ENCODE data around the gene RASAL2.
A peak's percentile ranks its signal among the peaks of the same experiment; 100 is the strongest.
"Not testable (repeated sequence)": the region's sequence is repeated elsewhere in the genome, so short reads cannot be mapped to it uniquely, and the experiment has no call there.

Gene RASAL2

DNA sequence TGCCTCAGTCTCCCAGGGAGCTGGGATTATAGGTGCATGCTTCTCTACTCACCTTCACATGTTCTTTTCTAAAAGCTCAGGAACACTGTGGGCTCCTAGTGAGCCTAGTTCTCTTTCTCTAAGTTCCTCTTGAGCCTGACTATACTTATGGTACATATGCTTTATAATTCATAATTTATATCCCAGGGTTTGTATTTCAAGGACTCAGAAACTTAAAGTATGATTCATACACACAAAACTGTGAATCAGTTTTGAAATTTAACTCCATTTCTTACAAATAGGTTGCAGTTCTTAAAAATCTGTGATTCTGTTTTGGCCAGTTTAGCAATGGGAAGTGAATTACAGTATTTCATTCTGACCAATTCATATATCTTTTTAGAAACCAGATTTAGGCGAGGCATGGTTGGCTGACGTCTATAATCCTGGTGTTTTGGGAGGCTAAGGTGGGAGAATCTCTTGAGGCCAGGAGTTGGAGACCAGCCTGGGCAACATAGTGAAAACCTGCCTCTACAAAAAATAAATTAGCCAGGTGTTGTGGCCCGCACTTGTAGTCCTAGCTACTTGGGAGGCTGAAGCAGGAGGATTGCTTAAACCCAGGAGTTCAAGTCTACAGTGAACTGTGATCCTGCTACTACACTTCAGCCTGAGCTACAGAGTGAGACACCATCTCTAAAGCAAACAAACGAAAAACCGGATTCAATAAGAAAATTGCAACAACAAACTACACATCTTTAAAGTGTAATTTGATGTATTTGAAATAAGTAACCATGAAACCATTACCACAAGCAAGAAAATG, 15.6 kb downstream of the RASAL2 start:
- no peak for DNase-seq

DNA sequence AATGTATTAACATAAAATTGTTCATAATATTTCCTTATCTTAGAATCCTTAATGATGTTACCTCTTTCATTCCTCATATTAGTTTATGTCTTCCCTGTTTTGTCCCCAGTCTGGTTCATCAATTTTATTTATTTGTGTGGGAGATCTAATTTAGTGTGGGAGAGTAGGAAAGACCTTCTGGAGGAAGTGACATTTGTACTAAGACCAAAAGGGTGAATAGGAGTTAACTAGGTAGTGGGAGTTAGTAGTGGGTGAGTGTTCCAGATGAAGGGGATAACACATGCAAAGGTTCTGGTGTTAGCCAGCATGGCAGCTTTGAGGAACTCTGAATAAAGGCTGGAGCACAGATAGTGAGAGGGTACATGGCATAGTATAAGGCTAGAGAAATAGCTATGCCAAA, 21.4 kb downstream of the RASAL2 start:
- DNase-seq, result no peak

DNA sequence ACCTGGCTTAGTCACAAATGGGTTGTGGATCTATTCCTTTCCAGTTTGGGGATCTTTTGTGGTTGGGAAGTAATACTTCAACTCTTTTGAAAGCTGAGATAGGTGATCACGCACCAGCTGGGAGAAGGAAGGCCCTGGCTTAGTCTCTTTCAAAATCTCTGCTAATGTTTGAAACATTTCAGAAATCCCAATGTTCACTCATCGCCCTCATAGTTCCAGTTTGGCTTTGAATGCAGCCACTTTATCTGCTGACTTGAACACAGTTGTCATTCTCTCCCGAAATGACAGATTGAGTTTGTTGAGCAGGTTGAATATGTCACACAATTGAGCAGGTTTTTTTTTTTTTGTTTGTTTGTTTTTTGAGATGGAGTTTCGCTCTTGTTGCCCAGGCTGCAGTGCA, 24.6 kb downstream of the RASAL2 start:
- no peak for DNase-seq

DNA sequence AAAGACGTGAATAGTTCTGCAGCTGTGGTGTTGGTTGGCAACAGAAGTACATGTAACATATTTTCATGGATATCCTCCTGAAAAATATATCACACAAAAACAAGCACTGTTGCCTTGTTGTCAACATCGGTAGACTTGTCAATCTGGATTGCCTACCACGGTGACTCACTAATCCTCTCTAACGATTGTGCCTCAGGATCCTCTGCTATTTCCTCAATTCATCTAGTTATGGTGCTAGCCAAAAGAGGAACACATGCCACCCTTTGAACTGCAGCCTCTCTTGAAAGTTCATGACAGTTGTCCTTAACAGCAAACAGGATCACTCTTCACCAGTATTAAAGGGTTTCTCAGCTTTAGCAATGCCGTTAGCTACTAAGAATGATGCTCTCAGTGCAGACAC, 25.7 kb downstream of the RASAL2 start:
- DNase-seq, result no peak

DNA sequence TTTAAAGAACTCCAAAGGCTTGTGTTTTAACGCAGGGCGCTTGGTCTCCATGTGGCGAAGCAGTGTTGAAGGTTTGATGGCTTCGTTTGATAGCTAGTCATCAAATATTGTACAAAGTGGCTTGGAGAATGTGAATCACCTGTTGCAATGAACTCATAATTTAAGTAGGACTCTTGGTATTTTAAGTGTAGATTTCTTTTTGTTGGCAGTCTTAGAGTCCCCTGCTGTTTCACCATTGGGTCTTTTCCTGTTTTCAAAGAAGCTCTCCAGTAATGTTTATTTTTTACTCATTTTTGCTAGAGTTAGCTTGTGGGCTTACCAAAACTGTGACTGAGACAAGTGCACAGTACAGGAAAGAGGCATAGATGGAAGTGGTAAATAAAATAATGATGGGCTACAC, 26.2 kb downstream of the RASAL2 start:
- no peak for DNase-seq

DNA sequence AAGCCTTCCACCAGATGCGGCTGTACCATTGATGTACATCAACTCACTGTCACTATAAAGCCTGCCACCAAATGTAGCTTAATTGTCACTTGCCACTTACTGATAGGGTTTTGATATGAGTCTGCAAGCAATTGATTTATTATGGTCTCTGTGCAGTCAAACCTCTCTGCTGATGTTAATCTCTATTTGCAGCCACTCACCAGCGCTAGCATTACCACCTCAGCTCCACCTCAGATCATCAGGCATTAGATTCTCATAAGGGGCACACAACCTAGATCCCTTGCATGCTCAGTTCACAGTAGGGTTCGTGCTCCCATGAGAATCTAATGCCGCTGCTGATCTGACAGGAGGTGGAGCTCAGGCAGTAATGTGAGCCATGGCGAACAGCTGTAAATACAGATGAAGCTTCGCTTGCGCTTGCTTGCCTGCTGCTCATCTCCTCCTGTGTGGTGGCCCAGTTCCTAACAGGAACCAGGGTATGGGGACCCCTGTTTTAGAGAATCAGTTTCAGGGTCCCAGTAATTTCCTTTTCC, 26.7 kb downstream of the RASAL2 start:
- DNase-seq, result not testable (repeated sequence)

DNA sequence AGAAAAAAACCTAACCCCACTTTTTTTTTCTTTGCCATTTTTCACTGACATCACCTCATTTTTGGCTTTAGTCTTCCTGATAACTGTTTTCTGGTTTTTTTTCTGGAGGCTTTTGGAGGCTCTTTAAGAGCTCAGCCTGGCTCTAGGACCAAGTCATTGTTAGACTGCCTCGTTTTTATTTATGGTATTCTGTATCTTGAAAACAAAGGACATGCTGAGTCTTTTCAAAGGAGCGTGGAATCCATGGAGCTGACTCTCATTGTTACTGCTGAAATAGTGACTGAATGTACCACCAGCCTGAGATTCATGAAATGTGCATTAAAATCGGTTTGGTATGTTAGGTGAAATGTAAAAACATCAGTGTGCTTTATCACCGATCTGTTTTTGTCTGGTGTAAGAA, 28.0 kb downstream of the RASAL2 start:
- no peak for DNase-seq

DNA sequence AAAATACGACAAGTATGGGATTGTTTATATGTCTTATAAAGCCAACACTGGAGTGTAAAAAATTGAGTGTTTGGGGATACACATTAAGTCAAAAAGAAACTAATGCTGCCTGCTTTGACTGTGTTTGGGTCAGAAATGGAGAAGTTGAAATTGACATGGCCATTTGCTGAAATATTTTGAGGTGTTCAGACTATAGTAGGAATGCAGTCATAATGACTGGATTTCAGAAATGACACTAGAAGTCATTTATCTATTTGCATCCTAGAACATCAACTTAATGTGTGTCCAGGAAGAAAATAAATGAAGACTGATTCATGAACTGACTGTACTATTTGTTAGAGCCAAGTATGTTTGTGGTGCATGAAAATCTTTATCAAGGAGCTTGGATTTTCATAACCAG, 28.4 kb downstream of the RASAL2 start:
- no peak for DNase-seq

DNA sequence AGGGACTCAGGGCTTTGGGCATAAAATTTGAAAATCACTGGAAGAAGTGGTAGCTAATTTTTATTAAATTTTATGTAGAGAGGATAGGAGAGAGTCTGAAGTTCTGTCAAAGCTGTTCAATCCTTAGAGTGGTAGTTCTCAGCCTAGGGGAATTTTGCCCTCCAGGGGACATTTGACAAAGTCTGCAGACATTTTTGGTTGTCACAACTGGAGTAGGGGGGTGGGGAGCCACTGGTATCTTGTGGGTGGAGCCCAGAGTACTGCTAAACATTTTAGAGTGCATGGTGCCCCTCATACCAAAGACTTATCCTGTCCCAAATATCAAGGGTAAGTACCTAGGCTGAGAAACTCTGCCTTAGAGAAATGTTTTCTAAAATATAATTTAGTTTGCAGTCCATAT, 30.2 kb downstream of the RASAL2 start:
- DNase-seq, result no peak

DNA sequence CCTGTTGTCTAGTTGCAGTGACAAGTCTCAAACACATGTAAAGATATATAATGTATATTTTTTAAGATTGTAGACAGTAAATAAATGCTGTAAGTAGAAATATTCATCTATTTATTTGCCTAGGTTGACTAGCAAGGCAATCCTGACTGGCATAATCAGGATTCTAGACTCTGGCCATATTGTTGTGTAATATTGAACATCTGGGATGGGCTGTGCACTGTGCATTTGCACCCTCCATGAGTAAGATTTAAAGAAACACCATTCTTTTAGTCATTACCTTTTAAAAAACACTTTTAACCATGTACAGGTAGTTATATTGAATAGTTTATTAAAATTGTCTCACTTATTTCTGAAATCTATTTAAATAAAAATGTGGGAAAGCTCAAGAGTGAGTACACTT, 32.4 kb downstream of the RASAL2 start:
- no peak for DNase-seq

DNA sequence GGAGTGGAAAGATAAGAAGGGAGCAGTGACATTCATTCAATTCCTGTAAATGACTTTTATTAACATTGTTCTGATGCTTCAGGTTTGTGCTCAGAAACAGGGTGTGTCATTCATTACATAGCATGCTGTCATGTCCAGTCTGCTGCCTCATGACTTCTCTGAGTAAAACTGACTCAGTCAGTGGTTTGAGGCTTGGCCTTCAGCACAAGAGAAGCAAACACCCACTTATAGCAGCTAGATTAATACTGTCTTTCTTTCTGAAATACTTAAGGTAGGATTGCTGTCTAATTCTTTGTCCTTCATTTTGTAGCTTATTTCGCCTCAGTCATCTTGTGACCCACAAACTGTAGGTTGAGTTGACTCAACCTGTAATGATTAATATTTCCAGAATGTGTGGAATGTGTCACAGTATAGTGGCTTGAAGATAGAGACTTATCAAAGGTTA, 32.9 kb downstream of the RASAL2 start:
- no peak for DNase-seq

DNA sequence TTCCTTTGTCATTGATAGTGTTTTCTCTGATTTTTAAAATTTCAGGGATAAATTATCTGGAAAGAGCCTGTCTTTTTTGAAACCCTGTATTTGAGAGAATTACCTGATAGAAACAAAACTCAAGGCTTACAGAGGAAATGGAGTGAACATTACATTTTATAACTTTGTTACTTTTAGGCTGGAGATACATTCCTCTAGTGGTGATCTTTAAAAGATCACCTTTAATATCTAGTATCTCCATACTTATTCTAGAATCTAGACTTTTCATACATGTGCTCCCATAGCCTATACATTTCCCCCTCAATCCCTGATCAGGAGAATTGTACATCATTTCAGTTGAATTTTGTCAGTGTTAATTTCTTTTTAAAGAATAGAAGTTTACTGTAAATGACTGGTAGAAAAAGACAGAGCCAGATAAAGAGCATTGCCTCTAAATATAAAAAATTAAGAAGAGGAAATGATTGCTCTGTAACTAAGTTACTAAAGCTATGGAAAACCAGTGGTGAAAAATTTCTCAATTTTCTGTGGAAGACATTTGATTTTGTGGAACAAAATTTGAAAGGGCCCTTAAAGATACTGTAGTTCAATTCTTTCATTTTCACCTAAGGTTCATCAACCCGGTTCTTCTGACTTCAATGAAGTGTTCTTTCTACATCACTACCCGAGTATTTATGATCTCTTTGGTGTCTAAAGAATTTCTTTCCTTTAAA, 33.7 kb downstream of the RASAL2 start:
- no peak for DNase-seq

DNA sequence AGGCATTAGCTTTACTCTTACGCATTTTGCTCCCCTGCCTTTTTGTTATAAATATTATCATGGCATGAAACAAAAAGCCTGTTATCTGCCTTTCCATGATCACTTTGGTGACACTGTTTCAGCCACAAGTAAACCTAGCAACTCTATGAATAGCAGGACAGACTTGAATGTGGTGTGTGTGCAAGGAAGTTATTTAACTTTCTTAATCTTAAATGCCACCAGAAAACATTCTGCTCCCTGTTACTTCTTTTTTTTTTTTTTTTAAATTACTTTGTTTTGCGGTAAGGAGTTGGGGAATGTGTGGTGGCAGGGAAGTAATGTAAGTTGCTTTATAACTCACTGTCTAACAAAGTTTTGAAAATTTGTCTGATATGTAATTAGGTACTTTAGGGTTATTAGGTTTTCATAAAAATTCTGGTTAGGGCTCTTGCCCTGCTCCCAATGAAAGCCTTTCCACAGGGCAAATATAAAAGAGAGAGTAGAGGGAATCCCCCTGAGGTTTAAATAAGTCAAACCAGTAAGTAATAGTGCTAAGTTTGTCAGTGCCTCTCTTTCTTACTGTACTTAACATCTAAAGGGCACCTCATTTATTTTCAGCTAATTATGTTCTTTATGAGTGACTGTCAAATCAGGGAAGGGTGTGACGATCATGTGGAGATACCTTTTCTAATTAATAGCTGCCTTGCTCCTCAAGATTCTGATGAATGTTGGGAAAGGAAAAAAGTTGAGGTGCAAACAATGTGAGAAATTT, 39.5 kb downstream of the RASAL2 start:
- DNase-seq, result no peak

DNA sequence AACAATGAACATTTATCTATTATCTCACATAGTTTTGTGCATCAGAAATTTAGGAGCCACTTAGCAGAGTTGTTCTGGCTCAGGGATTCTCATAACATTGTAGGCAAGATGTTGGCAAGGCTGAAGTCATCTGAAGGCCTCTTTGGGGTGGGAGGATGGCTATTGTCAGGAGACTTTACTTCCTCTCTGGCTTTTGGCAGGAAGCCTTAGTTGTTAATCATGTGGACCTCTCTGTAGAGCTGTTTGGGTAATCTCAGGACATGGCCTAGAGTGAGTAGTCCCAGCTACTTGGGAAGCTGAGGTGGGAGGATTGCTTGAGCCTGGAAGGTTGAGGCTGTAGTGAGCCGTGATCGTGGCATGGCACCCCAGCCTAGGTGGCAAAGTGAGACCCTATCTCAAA, 40.2 kb downstream of the RASAL2 start:
- peak in 2 of 56 donors; percentile 13 to 38 for DNase-seq

DNA sequence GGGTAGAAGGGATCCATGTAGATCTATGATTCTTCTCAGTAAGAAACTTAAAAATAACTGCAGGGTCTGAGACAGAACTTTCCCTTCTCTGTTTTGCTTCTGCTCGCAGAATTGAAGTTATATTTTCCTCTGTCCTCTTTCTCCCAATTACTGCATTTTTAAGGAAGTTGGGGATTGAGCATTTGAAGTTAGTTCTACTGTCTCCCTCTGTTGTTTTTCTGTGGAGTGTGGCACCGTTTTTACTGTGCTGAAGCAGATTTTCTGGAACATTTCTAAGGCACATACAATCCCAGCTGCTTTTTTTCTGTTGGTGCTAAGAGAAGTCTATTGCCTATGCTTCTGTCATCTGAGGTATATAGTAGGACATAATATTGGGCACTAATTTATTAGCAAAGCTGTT, 43.3 kb downstream of the RASAL2 start:
- DNase-seq, result peak in 1 of 56 donors; percentile 7

DNA sequence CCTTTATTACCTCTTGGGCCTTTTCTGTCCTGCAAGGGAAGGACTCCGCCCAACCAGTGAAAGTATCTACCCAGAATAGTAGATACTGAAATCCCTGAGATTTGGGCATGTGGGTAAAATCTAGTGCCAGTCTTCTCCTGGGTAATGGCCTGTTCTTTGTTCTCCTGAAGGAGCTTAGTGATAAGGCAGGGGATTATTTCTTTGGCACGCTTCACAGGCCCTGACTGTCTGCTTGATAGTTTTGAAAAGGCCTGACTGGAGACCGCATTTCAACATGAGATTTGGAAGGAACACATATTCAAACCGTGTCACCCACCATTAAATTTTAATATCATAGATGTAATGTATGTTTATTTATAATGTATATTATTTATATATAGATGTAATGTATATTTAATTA, 48.9 kb downstream of the RASAL2 start:
- no peak for DNase-seq

DNA sequence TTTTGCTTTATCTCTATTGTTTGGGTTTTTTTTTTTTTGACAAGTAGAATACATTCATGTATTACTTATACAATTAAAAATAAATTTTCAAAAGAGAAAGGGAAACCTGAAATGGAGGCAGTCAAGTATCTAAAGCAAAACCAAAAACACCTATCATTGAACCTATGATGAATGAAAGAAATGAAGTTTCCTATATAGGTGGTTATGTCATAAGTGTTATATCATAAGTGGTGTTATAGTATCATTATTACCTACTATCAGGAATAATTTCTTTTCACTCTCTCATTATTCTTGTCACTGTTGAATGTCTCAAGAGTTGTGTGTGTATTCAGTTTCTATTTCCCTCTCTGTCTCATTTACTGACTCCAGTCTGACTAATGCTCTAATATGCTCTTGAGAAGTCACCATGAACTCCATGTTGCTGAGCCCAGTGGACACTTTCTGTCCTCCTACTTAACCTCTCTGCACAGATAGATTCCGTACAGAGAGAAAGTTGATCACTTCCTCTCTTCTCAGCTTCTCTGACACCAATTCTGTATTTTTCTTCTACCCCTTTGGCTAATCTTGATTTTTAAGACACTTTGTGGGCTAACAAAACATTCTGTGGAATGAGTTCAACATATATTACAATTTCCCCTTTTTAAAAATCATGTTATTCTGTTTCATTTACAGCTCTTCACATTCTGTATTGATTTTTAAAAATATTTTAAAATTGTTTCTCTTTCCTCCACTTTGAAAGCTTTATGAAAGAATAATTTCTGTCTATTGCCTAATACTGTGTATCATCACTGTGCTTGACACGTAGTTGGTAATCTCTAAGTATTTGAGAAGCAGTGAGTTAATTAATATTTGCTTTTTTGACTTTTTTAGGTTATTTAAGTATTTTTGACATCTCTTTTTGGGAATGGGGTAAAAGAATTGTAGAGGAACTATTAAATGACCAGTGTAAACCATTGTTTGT, 50.1 kb downstream of the RASAL2 start:
- DNase-seq, result no peak

DNA sequence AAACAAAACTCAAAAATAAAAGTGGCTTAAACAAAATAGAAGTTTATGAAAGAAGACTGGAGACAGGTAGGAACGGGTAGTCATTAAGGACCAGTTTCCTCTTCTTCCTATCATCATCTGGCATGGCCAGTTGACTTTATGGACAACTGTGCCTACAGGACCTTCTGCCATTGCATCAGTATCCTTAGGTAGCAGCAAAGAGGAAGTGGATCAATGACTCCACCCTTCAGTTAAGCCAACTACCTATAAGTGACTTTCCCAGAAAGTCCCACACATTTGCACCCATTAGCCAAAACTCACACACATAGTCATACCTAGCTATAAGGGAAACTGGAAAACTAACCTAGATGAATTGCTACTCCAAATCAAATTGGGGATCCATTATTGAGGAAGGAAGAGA, 51.7 kb downstream of the RASAL2 start:
- DNase-seq, result no peak

DNA sequence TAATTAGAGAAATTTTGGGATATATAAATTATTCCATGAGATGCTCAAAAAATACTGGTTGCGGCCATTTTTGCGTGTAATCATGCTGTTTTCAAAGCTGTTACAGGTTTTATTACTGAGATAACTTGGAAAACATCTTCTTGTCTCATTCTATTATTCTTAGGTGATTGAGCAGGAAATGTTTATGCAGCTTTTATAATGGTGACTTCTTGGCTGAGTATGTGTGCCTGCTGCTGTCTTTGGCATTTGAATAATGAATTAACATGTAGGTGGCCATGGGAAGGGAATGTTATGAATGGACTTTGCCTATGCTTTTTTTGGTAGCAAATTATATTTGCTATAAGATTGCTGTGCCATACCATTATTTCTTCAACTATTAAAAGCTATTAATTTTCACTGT, 52.5 kb downstream of the RASAL2 start:
- no peak for DNase-seq

DNA sequence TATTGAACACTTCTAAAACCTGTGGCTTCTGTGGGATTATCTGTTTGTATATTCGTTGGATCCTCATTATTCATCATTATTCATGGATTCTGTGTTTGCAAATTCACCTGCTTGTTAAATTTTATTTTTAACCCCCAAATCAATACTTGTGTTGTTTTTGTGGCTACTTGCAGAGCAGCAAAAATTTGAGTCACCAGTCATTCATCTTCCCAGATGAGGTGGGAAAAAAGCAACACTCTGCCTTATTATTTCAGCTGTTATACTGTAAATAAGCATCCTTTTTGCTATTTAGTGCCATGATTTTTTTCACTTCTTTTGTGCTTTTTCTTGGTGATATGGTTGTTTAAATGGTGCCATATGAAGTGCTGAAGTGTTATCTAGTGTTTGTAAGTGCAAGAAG, 56.7 kb downstream of the RASAL2 start:
- DNase-seq, result no peak

DNA sequence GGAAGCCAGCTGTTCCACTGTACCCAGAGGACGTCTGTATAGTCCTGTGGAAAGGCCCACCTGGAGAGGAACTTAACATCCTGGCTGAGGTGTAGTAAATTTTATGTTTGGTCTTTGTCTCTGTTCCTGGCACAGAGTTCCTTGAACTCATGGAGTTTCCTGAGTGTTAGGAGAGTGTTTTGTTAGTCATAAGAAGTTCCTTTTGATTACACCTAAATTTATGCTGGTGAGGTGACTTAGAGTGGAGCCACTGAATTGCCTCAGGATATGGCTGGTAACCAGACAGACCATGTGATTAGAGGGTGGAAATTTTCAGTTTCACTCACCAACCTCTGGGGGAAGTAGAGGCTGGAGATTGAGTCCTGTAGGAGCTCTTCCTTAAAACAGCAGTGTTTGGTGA, 57.9 kb downstream of the RASAL2 start:
- no peak for DNase-seq
